ENCODE data around the gene SLC2A4RG. TPM values are rescaled to one million over a fixed set of nuclear protein-coding genes. Genes with fewer than 3 reads are reported as not detected.

SLC2A4RG gene
- total and polyA plus RNA-seq, 2 of the 4 experiments (the other 2 are of a cell fraction) = 5.0 to 50.3 TPM

- Histone ChIP-seq H2BK5ac (ENCODE audit: low read depth, low read length, poor library complexity, severe bottlenecking) (no peak overlapping the region), H3K27me3 (ENCODE audit: control insufficient read depth, insufficient read depth, low read length) (no peaks in the 10 kb centered on the region), H2AK9ac (replicated peaks; ENCODE audit: low read depth, low read length, poor library complexity) (no peak overlapping the region), H3K9ac (ENCODE audit: low read depth, low read length) (no peak overlapping the region), H3K14ac (replicated peaks; ENCODE audit: low read depth, low read length) (no peak overlapping the region), H4K8ac (ENCODE audit: low read depth in 2 of 2, low read length in 2 of 2) (no peak overlapping the region), H3K9me1 (ENCODE audit: insufficient read depth, low read length) (no peaks in the 10 kb centered on the region), H3K18ac (ENCODE audit: low read depth, low read length) (no peak overlapping the region), H3K36me3 (ENCODE audit: control insufficient read depth, insufficient read depth, low read length) (peaks cover 14% of the 10 kb centered on the region; the same call in 1 of the 2 replicates), H2BK15ac (ENCODE audit: low read depth, low read length) (no peak overlapping the region), H3K56ac (ENCODE audit: extremely low read depth, insufficient read depth, low read length) (no peak overlapping the region), H2AFZ (replicated peaks; ENCODE audit: low read length, poor library complexity) (no peak overlapping the region), H3K4me1 (ENCODE audit: control insufficient read depth, insufficient read depth, low read length) (no peaks in the 10 kb centered on the region), H3K79me1 (ENCODE audit: low read depth in 1 of 2, low read length in 2 of 2) (no peaks in the 10 kb centered on the region), H3K27ac (ENCODE audit: insufficient read depth, low read length) (no peak overlapping the region), H2AK5ac (ENCODE audit: low read depth, low read length) (no peak overlapping the region), H4K20me1 (ENCODE audit: insufficient read depth, low read length) (no peaks in the 10 kb centered on the region; the same call in 1 of the 2 replicates), H4K91ac (ENCODE audit: insufficient read depth, low read depth, low read length) (no peak overlapping the region), H4K5ac (ENCODE audit: low read depth, low read length) (no peak overlapping the region), H3K4ac (ENCODE audit: low read depth, low read length) (no peak overlapping the region), H2BK20ac (ENCODE audit: low read depth, low read length) (no peak overlapping the region), H3K9me3 (ENCODE audit: control insufficient read depth, insufficient read depth, low read length) (no peaks in the 10 kb centered on the region), H3K23ac (ENCODE audit: low read depth, low read length) (no peak overlapping the region), H3K4me3 (ENCODE audit: insufficient read depth, low read depth, low read length) (no peak overlapping the region), H3K4me2 (ENCODE audit: low read depth, low read length) (no peak overlapping the region), H2BK120ac (ENCODE audit: low read depth, low read length) (no peak overlapping the region)
- in situ Hi-C loops (cut with MboI; ENCODE audit: low sequenced_read_pairs) = no loop called here
- ChIA-PET CTCF (interaction anchor here (1.0 kb wide), 1 partner anchor 117 kb away, joined by 3 read pairs; the partner anchor contains the start of gene TPD52L2), POLR2A (ENCODE audit: unreplicated experiment) (no interaction called here)
- dilution Hi-C loops (cut with HindIII; ENCODE audit: low sequenced_read_pairs, unreplicated experiment) = no loop called here
- no peak for DNase-seq
- BruUV-seq (replicated peaks) = no TSS peak
- 89% methylated on average over 11 of the region's 20 CpGs; no CpG with 5 or more reads in 1 of the 2 experiments for WGBS, 2 experiments (ENCODE audit: extremely low coverage in 2 of 2, insufficient read length in 1 of 2)
- intact Hi-C loops (cut with micrococcal nuclease) = no loop called here
- ATAC-seq (ENCODE audit: low read depth) = no peak
- TF ChIP-seq CTCF (conservative IDR thresholded peaks at IDR 0.05; ENCODE audit: low read depth, low read length) (no peak), FOS (IDR thresholded peaks at IDR 0.05; ENCODE audit: low read depth, low read length) (no peak), USF2 (IDR thresholded peaks at IDR 0.05; ENCODE audit: low read depth, low read length) (no peak), RAD21 (IDR thresholded peaks at IDR 0.05; ENCODE audit: low read length) (no peak), SMC3 (IDR thresholded peaks at IDR 0.05; ENCODE audit: low read depth, low read length) (no peak), ELK1 (IDR thresholded peaks at IDR 0.05; ENCODE audit: borderline replicate concordance, low read depth, low read length) (no peak), CHD1 (IDR thresholded peaks at IDR 0.05; ENCODE audit: low read depth, low read length) (no peak), MAFK (IDR thresholded peaks at IDR 0.05; ENCODE audit: low read depth, low read length) (no peak), RFX5 (IDR thresholded peaks at IDR 0.05; ENCODE audit: low read depth, low read length) (no peak)
These were observed 8.7 kb downstream of the SLC2A4RG start for GRCh38 chr20:63748070-63748933.

Data from IMR-90 (cell line).